ENCODE measurements around the gene DNAL4. TPM values are rescaled to one million over a fixed set of nuclear protein-coding genes. Genes with fewer than 3 reads are reported as not detected.

Gene DNAL4
- total RNA-seq, 1 donor from 2014 or later = 4.7 TPM

- Mint-ChIP-seq H3K9me3 (no peaks in the 10 kb centered on the region), H3K27me3 (ENCODE audit: low read depth) (no peaks in the 10 kb centered on the region), H3K4me1 (ENCODE audit: low read depth) (peaks cover 32% of the 10 kb centered on the region), H3K27ac (peak overlapping the region; percentile 5), H3K36me3 (ENCODE audit: low read depth) (peaks cover 17% of the 10 kb centered on the region), H3K4me3 (ENCODE audit: low read depth) (peak overlapping the region; percentile 53)
- DNase-seq (ENCODE audit: low spot score) = peak; percentile 45
- intact Hi-C loops (cut with micrococcal nuclease) = loop anchor here (5.0 to 10.0 kb wide), 4 partner anchors 34 to 336 kb away; partner anchors contain the start of genes APOBEC3H, CBX6 and DNAL4
Observed at GRCh38 chr22:38758276-38758945, 35.5 kb downstream of the DNAL4 start.

- Mint-ChIP-seq H3K4me3 (ENCODE audit: low read depth) (peak overlapping the region; percentile 93), H3K27ac (peak overlapping the region; percentile 9), H3K4me1 (ENCODE audit: low read depth) (peaks cover 37% of the 10 kb centered on the region), H3K9me3 (no peaks in the 10 kb centered on the region), H3K27me3 (ENCODE audit: low read depth) (no peaks in the 10 kb centered on the region), H3K36me3 (ENCODE audit: low read depth) (peaks cover 25% of the 10 kb centered on the region)
- intact Hi-C loops (cut with micrococcal nuclease) = loop anchor here (5.0 to 10.0 kb wide), 4 partner anchors 35 to 337 kb away; partner anchors contain the start of genes APOBEC3H, CBX6 and DNAL4
- no peak for DNase-seq (ENCODE audit: low spot score)
Observed at GRCh38 chr22:38757464-38757757, 36.5 kb downstream of the DNAL4 start.

GRCh38 chr22:38756711-38757463 lies 37.1 kb downstream of the DNAL4 start:
- no peak for DNase-seq (ENCODE audit: low spot score)
- Mint-ChIP-seq H3K36me3 (ENCODE audit: low read depth) (peaks cover 30% of the 10 kb centered on the region), H3K4me1 (ENCODE audit: low read depth) (peaks cover 41% of the 10 kb centered on the region), H3K27me3 (ENCODE audit: low read depth) (no peaks in the 10 kb centered on the region), H3K9me3 (no peaks in the 10 kb centered on the region), H3K4me3 (ENCODE audit: low read depth) (peak overlapping the region; percentile 93), H3K27ac (peak overlapping the region; percentile 95)
- intact Hi-C loops (cut with micrococcal nuclease) = loop anchor here (1.0 to 10.0 kb wide), 5 partner anchors 35 to 338 kb away; partner anchors contain the start of genes APOBEC3H, CBX6, DNAL4 and GTPBP1

GRCh38 chr22:38755911-38756532 lies 37.9 kb downstream of the DNAL4 start, which contains the start of gene SUN2:
Gene SUN2, minus strand, starts transcription at chr22:38755998. Its CDS starts 3,370 bp downstream, at chr22:38752628.
- intact Hi-C loops (cut with micrococcal nuclease) = loop anchor here (1.0 to 10.0 kb wide), 6 partner anchors 23 to 339 kb away; partner anchors contain the start of genes APOBEC3H, CBX6, DNAL4 and GTPBP1

GRCh38 chr22:38755155-38755910 lies 38.6 kb downstream of the DNAL4 start:
- Mint-ChIP-seq H3K27ac (peak overlapping the region; percentile 88), H3K27me3 (ENCODE audit: low read depth) (no peaks in the 10 kb centered on the region), H3K4me3 (ENCODE audit: low read depth) (peak overlapping the region; percentile 96), H3K4me1 (ENCODE audit: low read depth) (peaks cover 51% of the 10 kb centered on the region), H3K9me3 (no peaks in the 10 kb centered on the region), H3K36me3 (ENCODE audit: low read depth) (peaks cover 44% of the 10 kb centered on the region)
- DNase-seq (ENCODE audit: low spot score) = peak; percentile 46
- intact Hi-C loops (cut with micrococcal nuclease) = loop anchor here (2.0 to 10.0 kb wide), 5 partner anchors 23 to 339 kb away; partner anchors contain the start of genes APOBEC3H, CBX6 and DNAL4

More at GRCh38 chr22:38755911-38756532, 37.9 kb downstream of the DNAL4 start, which contains the start of gene SUN2:
- Mint-ChIP-seq H3K36me3 (ENCODE audit: low read depth) (peaks cover 39% of the 10 kb centered on the region), H3K9me3 (no peaks in the 10 kb centered on the region), H3K27ac (peak within 1 kb of the TSS; percentile 95), H3K4me3 (ENCODE audit: low read depth) (peak within 1 kb of the TSS; percentile 96), H3K4me1 (ENCODE audit: low read depth) (peaks cover 49% of the 10 kb centered on the region), H3K27me3 (ENCODE audit: low read depth) (no peaks in the 10 kb centered on the region)
- DNase-seq (ENCODE audit: low spot score) = peak; percentile 91

DNA sequence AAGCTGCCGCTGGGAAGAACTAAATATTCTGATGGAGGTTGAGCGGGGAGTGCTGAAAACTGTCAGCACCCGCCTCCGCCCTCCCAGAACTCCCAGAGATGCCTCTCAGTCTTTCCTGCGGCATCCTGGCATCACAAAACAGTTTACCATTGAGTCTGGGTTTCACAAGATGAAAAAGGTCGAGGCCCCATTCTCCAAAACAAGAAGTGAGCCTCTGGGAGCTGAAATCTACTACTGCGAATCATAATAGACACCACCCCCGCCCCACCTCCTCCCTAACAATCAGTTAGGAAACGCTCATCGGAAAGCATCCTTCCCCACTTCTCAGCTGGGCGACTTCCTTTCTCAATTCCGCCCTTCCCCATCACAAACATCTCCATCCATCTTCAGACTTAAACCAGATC lies 39.2 kb downstream of the DNAL4 start:
- Mint-ChIP-seq H3K9me3 (no peaks in the 10 kb centered on the region), H3K4me3 (ENCODE audit: low read depth) (peak overlapping the region; percentile 96), H3K36me3 (ENCODE audit: low read depth) (peaks cover 50% of the 10 kb centered on the region), H3K4me1 (ENCODE audit: low read depth) (peaks cover 56% of the 10 kb centered on the region), H3K27ac (peak overlapping the region; percentile 88), H3K27me3 (ENCODE audit: low read depth) (no peaks in the 10 kb centered on the region)
- DNase-seq (ENCODE audit: low spot score) = peak; percentile 31
- intact Hi-C loops (cut with micrococcal nuclease) = loop anchor here (2.0 to 10.0 kb wide), 5 partner anchors 22 to 340 kb away; partner anchors contain the start of genes APOBEC3H, CBX6 and DNAL4

DNA sequence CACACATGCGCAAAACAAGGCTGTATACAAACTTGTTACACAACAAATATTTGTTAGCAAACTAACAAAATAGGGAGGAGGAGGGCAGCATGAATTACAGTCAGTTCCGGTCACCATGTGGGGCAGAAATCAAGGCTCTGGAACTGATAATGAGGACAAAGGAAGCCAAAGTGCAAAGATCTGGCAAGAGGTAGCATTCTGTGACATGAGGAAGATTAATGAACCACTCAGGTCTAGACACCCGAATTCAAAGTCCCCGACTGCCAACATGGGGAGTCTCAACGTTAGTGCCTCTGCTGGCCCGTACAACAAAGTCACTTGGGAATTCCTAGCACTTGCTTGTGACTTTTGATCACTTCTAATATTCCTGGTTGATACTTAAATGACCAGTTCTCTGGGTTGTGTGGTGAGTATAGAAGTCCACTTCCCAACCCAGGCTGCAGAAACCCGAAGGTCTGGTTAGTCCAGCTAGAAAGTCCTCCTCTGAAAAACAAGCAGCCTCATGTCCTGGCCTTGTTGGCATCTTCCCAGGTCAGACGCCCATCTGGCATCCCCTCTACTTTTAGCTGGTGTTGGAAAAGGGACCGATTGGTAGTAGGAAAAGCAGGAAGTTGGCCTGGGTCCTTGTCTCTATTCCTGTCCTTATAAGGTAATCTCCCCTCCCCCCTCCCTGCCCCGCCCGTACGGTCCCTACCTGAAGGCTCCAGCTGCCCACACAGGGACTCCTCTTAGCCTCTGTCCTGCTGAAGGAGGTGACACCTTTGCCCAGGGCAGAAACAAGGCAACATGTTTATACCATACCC lies 39.8 kb downstream of the DNAL4 start:
- Mint-ChIP-seq H3K4me1 (ENCODE audit: low read depth) (peaks cover 55% of the 10 kb centered on the region), H3K36me3 (ENCODE audit: low read depth) (peaks cover 56% of the 10 kb centered on the region), H3K27me3 (ENCODE audit: low read depth) (no peaks in the 10 kb centered on the region), H3K4me3 (ENCODE audit: low read depth) (peak overlapping the region; percentile 96), H3K27ac (peak overlapping the region; percentile 88), H3K9me3 (no peaks in the 10 kb centered on the region)
- no peak for DNase-seq (ENCODE audit: low spot score)
- intact Hi-C loops (cut with micrococcal nuclease) = loop anchor here (2.0 to 10.0 kb wide), 3 partner anchors 21 to 341 kb away; partner anchors contain the start of gene APOBEC3H

DNA sequence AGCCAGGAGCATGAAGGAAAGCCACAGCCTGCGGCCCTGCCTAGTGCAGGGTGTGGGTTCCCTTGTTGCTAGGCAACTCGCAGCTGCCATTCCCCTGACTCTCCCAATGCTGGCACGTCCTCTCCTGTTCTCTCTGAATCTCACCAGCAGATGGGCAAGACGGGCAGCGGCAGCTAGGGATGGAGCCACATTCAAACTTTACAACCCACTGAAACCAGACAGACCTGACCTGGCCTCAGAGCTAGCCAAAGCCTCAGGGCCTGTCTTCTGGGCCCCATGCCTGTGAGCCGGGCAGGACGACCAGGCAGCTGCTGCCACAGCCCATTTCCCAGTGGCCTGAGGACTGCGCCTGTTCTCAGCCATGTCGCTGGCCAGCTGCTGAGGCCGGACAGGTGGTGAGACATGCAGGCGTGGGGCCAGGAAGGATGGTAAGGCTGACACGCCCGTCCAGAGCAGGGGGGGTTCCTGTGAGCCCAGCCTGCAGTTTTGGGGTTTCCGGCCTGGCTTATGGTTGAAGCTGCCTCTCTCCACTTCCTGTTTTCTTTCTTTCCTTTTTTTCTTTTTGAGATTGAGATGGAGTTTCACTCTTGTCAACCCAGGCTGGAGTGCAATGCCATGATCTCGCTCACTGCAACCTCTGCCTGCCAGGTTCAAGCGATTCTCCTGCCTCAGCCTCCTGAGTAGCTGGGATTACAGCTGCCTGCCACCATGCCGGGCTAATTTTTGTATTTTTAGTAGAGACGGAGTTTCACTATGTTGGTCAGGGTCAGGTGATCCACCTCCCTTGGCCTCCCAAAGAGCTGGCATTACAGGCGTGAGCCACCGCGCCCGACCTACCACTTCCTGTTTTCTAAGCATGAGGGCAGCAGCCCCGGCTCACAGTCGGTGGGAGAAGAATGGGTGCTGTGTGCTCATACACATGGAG lies 42.3 kb downstream of the DNAL4 start:
- Mint-ChIP-seq H3K4me3 (ENCODE audit: low read depth) (peak overlapping the region; percentile 75), H3K36me3 (ENCODE audit: low read depth) (peaks cover 75% of the 10 kb centered on the region), H3K9me3 (no peaks in the 10 kb centered on the region), H3K27ac (peak overlapping the region; percentile 94), H3K4me1 (ENCODE audit: low read depth) (peaks cover 38% of the 10 kb centered on the region), H3K27me3 (ENCODE audit: low read depth) (no peaks in the 10 kb centered on the region)
- peak; percentile 77 for DNase-seq (ENCODE audit: low spot score)
- intact Hi-C loops (cut with micrococcal nuclease) = loop anchor here (10.0 kb wide), 2 partner anchors 193 to 343 kb away; partner anchors contain the start of gene APOBEC3H

DNA sequence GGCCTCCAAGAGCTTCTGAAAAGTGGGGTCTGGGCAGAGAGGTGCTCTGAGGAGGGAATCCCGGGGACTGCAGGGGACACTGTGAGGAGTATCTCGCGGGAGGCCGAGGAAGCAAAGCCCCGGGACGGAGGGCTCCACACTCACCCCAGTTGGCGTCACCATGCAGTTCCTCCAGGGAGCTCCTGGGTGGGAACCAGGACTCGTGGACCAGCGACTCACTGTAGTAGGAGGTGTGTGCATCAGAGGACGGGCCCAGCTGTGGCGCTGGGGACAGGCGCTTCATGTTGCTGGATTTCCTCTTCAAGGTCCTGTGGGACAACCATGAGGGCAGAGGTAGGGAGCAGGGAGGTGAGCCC lies 42.9 kb downstream of the DNAL4 start:
- intact Hi-C loops (cut with micrococcal nuclease) = loop anchor here (10.0 kb wide), 2 partner anchors 194 to 344 kb away; partner anchors contain the start of gene APOBEC3H
- H3K4me3 Mint-ChIP-seq (ENCODE audit: low read depth) = peak overlapping the region; percentile 75
- no peak for DNase-seq (ENCODE audit: low spot score)
- peaks cover 35% of the 10 kb centered on the region for H3K4me1 Mint-ChIP-seq (ENCODE audit: low read depth)
- no peaks in the 10 kb centered on the region for H3K27me3 Mint-ChIP-seq (ENCODE audit: low read depth)
- peak overlapping the region; percentile 94 for H3K27ac Mint-ChIP-seq
- H3K9me3 Mint-ChIP-seq = no peaks in the 10 kb centered on the region
- H3K36me3 Mint-ChIP-seq (ENCODE audit: low read depth) = peaks cover 76% of the 10 kb centered on the region

DNA sequence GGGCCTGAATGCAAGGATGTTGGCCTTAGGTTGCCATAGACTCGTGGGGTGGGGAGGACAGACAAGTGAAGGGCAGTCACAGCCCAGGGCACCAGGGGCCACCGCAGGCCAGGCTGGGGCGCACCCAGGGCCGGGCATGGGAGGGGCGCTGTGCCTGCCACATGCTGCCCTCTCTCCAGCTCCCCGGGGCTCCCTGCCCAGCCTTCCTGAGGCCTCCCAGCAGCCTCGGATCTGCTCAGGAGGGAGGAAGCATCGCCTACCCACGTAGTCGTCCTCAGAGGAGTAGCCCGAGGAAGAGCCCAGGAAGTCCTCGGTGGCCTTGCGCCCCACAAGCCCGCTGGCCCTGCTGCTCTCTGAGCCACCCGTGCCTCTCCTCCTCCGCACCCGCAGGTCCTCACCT lies 43.3 kb downstream of the DNAL4 start:
- no peaks in the 10 kb centered on the region for H3K9me3 Mint-ChIP-seq
- DNase-seq (ENCODE audit: low spot score) = no peak
- no peaks in the 10 kb centered on the region for H3K27me3 Mint-ChIP-seq (ENCODE audit: low read depth)
- H3K27ac Mint-ChIP-seq = peak overlapping the region; percentile 94
- no peak overlapping the region for H3K4me3 Mint-ChIP-seq (ENCODE audit: low read depth)
- peaks cover 80% of the 10 kb centered on the region for H3K36me3 Mint-ChIP-seq (ENCODE audit: low read depth)
- intact Hi-C loops (cut with micrococcal nuclease) = loop anchor here (10.0 kb wide), 2 partner anchors 194 to 344 kb away; partner anchors contain the start of gene APOBEC3H
- peaks cover 35% of the 10 kb centered on the region for H3K4me1 Mint-ChIP-seq (ENCODE audit: low read depth)
